ENCODE measurements around the gene ARPC4.

Gene ARPC4

DNA sequence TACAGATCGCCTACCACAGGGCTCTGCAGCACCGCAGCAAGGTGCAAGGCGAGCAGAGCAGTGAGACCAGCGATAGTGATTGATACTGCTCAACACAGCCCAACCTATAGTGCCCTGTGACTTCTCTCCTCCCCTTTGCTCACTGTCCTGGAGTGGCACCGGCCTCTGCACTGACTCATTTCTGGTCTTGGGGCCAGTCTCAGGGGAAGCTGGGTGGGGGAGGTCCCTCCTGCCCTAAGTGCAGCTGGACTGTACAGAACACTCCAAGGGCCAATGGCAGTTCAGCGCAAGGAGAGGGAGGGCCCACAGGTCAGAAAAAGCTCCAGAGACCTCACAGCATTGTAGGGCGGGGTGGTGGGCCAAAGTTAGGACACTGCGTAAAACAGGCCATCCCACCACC, 45.6 kb upstream of the ARPC4 start:
- Histone ChIP-seq H3K27ac (no peak overlapping the region), H3K4me3 (ENCODE audit: low read depth, low read length) (no peak overlapping the region), H3K36me3 (peaks cover 80% of the 10 kb centered on the region), H3K27me3 (ENCODE audit: insufficient read depth, low read depth, severe bottlenecking) (no peaks in the 10 kb centered on the region), H3K9me3 (ENCODE audit: severe bottlenecking) (no peaks in the 10 kb centered on the region)
- DNase-seq, result no peak
- TF ChIP-seq, protein P1, sequence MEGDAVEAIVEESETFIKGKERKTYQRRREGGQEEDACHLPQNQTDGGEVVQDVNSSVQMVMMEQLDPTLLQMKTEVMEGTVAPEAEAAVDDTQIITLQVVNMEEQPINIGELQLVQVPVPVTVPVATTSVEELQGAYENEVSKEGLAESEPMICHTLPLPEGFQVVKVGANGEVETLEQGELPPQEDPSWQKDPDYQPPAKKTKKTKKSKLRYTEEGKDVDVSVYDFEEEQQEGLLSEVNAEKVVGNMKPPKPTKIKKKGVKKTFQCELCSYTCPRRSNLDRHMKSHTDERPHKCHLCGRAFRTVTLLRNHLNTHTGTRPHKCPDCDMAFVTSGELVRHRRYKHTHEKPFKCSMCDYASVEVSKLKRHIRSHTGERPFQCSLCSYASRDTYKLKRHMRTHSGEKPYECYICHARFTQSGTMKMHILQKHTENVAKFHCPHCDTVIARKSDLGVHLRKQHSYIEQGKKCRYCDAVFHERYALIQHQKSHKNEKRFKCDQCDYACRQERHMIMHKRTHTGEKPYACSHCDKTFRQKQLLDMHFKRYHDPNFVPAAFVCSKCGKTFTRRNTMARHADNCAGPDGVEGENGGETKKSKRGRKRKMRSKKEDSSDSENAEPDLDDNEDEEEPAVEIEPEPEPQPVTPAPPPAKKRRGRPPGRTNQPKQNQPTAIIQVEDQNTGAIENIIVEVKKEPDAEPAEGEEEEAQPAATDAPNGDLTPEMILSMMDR (IDR thresholded peaks at IDR 0.05; ENCODE audit: low read depth, low read length), result no peak

DNA sequence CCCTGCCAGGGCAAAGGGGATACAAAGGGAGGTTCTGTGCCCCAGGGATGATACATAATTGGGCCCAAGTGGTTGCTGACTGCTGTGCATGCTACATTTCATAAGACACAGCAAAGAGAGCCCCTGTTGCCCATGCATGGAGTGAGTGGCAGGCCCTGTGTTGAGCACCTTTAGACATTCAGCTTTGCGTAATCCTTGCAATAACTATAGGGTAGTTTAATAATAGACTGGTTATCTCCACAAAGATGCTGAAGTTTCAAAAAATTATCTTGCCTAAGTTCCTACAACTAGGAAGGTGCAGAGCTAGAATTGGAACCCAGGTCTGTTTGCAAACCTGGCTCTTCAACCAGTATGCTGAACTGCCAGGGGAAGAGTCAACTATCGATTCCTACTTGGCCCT, 44.9 kb upstream of the ARPC4 start:
- TF ChIP-seq, protein P1 (IDR thresholded peaks at IDR 0.05; ENCODE audit: low read depth, low read length), result no peak
- H3K36me3 ChIP-seq, result peaks cover 79% of the 10 kb centered on the region

DNA sequence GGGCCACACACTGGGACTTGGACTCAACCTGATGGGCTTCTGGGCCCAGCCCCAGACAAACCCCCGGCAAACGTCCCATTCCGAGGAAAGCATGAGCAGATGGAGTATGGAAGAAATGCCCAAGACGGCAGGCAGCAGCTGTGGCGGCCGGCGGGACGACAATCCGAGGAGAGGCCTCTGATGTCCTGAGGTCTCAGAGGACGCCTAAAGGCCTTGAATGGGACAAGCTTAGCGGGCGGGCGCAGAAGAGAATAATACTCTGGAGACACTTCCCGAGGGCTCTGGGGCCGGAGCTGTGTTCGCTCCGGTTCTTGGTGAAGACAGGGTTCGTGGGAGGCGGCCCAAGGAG, 43.6 kb upstream of the ARPC4 start:
- H3K9me3 ChIP-seq (ENCODE audit: severe bottlenecking), result no peaks in the 10 kb centered on the region
- peak overlapping the region; percentile 90 for H3K4me3 ChIP-seq (ENCODE audit: low read depth, low read length)
- DNase-seq, result peak; percentile 70
- H3K36me3 ChIP-seq, result peaks cover 67% of the 10 kb centered on the region
- peak overlapping the region; percentile 83 for H3K27ac ChIP-seq
- TF ChIP-seq, protein P1 (IDR thresholded peaks at IDR 0.05; ENCODE audit: low read depth, low read length), result no peak
- no peaks in the 10 kb centered on the region for H3K27me3 ChIP-seq (ENCODE audit: insufficient read depth, low read depth, severe bottlenecking)

More for the DNA sequence above, 44.9 kb upstream of the ARPC4 start:
- Histone ChIP-seq H3K27ac (no peak overlapping the region), H3K27me3 (ENCODE audit: insufficient read depth, low read depth, severe bottlenecking) (no peaks in the 10 kb centered on the region), H3K4me3 (ENCODE audit: low read depth, low read length) (no peak overlapping the region), H3K9me3 (ENCODE audit: severe bottlenecking) (no peaks in the 10 kb centered on the region)
- no peak for DNase-seq

DNA sequence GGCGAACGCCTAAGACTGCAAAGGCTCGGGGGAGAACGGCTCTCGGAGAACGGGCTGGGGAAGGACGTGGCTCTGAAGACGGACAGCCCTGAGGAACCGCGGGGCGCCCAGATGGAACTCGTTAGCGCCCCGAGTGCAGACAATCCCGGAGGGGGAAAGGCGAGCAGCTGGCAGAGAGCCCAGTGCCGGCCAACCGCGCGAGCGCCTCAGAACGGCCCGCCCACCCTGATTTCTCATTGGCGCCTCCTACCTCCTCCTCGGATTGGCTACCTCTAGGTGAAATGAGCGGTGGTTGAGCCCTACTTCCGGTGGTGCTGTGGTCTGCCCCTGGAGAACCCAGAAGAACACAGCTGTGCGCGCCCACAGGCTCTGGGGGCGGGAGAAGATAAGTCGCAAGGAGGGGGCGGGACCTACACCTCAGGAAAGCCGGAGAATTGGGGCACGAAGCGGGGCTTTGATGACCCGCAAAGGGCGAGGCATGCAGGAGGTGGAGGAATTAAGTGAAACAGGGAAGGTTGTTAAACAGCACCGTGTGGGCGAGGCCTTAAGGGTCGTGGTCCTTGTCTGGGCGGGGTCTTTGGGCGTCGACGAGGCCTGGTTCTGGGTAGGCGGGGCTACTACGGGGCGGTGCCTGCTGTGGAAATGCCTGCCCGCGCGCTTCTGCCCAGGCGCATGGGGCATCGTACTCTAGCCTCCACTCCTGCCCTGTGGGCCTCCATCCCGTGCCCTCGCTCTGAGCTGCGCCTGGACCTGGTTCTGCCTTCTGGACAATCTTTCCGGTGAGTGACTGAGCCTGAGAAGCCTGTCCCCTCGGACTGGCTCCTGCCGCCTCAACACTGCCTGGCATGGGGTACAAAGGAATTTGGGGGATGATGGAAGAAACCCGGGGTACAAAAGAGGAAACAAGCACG, 43.0 kb upstream of the ARPC4 start, which contains the start of gene OGG1:
OGG1 (plus strand) TSS at position 308 of the 911 bp plus-strand sequence; CDS start at position 643, 335 bp downstream.
- peak; percentile 98 for DNase-seq
- Histone ChIP-seq H3K4me3 (ENCODE audit: low read depth, low read length) (peak within 1 kb of the TSS; percentile 90), H3K9me3 (ENCODE audit: severe bottlenecking) (no peaks in the 10 kb centered on the region), H3K27ac (peak within 1 kb of the TSS; percentile 83), H3K36me3 (peaks cover 67% of the 10 kb centered on the region), H3K27me3 (ENCODE audit: insufficient read depth, low read depth, severe bottlenecking) (no peaks in the 10 kb centered on the region)
- TF ChIP-seq, protein P1 (IDR thresholded peaks at IDR 0.05; ENCODE audit: low read depth, low read length), result no peak

DNA sequence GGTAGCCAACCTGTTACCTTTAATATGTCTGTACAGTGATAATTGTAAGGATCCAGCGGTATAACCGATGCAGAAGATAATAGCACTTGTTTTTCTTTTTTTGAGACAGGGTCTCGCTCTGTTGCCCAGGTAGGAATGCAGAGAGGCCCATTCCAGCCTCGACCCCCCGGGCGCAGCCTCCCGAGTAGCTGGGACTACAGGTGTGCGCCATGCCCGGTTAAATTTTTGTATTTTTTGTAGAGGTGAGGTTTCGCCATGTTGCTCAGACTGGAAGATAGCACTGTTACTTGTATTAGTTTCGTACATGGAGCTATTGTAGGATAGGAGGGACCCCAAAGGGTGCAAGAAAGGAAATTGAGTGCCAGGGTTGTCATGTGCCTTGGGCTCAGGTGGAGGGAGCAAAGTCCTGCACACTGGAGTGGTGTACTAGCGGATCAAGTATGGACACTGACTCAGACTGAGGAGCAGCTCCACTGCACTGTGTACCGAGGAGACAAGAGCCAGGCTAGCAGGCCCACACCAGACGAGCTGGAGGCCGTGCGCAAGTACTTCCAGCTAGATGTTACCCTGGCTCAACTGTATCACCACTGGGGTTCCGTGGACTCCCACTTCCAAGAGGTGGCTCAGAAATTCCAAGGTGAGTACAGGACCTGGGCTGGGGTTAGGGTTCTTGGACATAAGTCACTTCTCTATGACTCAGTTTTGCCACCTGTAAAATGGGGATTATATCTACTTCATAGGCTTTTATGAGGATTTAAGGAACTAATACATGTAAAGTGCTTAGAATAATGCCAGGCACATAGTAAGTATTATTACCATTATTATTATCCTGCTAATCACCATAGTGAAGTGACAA, 42.1 kb upstream of the ARPC4 start:
- peak overlapping the region; percentile 90 for H3K4me3 ChIP-seq (ENCODE audit: low read depth, low read length)
- no peaks in the 10 kb centered on the region for H3K27me3 ChIP-seq (ENCODE audit: insufficient read depth, low read depth, severe bottlenecking)
- H3K9me3 ChIP-seq (ENCODE audit: severe bottlenecking), result no peaks in the 10 kb centered on the region
- no peak for DNase-seq
- TF ChIP-seq, protein P1 (IDR thresholded peaks at IDR 0.05; ENCODE audit: low read depth, low read length), result no peak
- peak overlapping the region; percentile 83 for H3K27ac ChIP-seq
- peaks cover 64% of the 10 kb centered on the region for H3K36me3 ChIP-seq
